Measurements from ENCODE around the gene ZDHHC16.

DNA sequence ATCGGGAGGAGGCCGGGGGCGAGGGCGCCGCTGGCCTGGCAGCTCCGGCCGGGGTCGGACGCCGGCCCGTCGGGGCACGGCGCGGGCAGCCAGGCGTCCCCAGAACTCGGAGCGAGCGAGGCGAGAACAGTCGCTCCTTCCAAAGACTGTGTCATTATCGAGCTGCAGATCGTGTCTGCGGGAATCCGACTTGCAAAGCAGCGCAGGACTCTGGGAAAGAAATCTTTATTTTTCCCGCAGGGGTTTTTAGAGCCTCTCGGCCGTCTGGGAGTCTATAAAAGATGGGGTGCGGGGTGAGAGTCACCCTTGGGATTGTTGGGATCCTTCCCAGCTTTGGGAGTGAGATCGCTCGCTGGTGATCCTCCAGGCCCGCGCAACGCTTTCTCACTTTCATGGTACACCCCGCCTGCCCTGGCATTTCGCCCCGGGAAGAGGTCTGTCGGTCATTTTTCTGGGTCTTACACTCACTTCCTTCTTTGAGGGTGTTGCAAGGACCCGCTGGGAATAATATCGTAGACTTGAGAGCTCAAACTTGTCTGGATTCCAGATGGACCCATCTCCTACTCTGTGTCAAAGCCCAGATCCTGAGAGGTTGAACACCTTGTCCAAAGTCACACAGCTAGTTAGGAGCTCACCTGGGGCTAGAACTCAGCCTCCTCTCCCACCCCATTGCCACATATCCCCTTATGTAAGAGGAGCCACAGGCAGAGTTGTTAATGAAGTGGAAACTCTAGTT is 53.8 kb downstream of the ZDHHC16 start:
- TF ChIP-seq POLR2A (IDR thresholded peaks at IDR 0.05; ENCODE audit: low read depth, low read length): no peak
- no peak for TF ChIP-seq SP1 (IDR thresholded peaks at IDR 0.05; ENCODE audit: low read depth, low read length)
- TF ChIP-seq NFYB (IDR thresholded peaks at IDR 0.05; ENCODE audit: insufficient read depth, low read depth, low read length): no peak
- TF ChIP-seq EZH2 (IDR thresholded peaks at IDR 0.05; ENCODE audit: borderline replicate concordance, control insufficient read depth, low read depth, low read length): no peak
- TF ChIP-seq CTCF (IDR thresholded peaks at IDR 0.05 in 2 of 3, conservative IDR thresholded peaks at IDR 0.05 in 1 of 3; ENCODE audit: control insufficient read depth in 2 of 3, extremely low read depth in 1 of 3, insufficient read depth in 1 of 3, low read depth in 3 of 3, low read length in 3 of 3): no peak
- TF ChIP-seq ZBTB33 (IDR thresholded peaks at IDR 0.05): no peak
- no peak for TF ChIP-seq RELA (IDR thresholded peaks at IDR 0.05; ENCODE audit: borderline replicate concordance, partially characterized antibody)
- no peak for TF ChIP-seq CHD2 (IDR thresholded peaks at IDR 0.05; ENCODE audit: borderline replicate concordance, low read depth, low read length)

All from GM12878 (cell line).